Stimulated activated CD4-positive, alpha-beta T cell treated with anti-CD3 and anti-CD28 coated beads, TNF-alpha, amount 100 ng/mL, for 1 hour (primary cell): ENCODE data around the gene CALCOCO2.

Experiments used
- DNase-seq, 3 donors: peaks; one replicate each; pipeline ENCODE4 v3.0.0-alpha.2; 2020; ENCODE audit warnings: low read depth in 3 of 3, low spot score in 1 of 3

The CALCOCO2 gene

DNA sequence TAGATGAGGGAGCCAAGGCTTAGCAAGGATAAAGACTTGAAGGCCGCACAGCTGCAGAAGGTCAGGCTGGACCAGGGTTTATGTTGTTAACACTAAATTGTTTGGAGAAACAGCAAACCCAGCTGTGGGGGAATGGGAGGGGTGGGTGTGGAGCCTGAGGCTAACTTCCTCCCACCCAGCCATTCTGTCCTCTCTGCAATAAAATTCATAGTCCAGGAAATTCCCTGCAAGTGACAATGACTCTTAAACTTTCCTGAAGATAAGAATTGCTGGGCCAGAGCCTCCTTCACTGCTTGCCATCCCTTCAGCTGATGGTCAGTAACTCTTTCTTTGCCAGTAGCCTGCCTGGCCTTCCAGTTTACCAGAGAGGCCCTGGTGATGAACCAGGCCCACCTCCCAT is 42.4 kb downstream of the CALCOCO2 start:
- no peak for DNase-seq

DNA sequence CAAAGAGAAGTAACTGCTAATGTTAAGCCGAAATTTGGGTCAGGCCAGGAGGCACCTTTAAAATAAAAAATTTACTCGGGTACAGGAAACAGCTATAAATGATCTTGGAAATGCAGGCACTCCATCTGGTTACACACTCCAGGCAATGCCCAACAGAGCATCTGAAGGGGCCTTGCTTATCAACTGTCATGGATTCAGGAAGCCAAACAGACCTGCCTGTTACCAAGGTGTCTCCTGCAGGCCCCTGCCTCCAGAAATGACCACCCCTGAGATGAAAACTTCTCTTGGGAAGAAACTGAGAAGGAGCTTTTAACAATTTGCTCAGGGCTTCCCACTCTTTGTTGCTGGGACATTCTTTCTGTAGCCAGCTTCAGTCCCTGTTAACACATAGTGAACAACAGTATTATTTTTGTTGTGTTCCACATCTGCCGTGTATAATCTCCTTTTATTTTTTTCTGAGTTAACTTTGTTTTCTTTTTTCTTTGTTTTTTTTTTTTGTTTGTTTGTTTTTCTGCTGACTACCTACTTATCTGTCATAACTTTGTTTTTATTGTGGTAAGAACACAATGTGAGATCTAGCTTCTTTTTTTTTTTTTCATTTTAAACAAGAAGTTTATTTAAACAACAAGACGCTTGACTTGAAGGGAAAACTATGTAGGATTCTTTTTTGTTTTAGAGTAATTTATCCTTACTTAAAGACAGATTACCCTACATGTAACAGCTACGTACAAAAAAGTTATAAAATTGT is 43.0 kb downstream of the CALCOCO2 start:
- no peak for DNase-seq

DNA sequence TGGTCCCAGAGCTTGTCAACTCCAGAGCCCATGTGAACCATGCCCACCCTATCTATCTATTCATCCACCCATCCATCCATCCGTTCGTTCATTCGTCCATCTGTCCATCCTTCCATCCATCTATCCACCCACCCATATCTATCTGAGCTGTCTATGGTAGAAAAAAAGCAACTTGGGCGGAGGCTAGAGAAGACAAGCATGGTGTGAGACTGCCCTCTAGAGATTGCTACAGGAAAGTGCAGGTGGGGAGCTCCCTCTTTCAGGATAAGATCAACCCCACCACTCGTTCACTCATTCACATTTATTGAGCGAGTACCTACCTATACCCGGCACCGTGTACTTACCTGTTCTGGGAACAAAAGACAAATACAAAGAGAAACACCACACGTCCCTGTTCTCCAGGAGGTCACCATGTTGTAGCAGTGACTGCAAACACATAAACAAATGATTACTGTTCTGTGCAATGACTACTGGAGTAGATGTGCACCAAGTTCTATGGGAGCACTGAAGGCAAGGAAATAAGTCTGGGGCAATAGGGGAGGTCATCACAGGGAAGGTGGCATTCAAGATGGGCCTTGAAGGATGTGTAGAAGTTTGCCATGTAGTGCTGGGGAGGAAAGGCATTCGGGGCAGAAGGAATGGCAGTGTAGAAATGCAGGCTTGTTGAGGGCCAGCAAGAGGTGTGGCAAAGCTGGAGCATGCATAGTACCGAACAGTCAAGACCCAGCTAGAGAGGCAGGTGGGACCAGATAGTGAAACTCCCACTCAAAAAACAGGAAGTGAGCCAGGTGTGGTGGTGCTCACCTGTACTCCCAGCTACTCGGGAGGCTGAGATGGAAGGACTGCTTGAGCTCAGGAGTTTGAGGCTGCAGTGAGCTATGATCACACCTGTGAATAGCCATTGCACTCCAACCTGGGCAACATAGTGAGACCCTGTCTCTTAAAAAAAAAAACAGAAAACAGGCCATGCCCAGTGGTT is 48.4 kb downstream of the CALCOCO2 start:
- DNase-seq, result peak in 2 of 3 donors; percentile 7 to 33

DNA sequence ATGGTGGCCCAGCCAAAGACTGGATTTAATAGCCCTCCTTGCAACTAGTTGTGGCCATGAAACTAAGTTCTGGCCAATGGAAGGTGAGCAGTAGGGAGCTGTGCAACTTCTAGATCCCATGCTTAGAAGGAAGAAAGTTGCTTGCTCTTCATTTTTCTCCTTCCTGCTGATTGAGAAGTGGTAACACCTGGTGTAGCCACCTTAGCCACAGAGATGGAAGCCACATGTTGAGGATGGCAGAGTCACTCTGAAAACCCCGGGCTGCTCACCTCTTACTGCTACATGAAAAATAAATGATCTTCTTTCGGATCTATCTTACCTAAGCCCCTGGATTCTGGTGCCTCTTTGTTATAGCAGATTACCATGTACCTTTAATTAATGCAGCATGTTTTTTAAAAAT is 51.4 kb downstream of the CALCOCO2 start:
- no peak for DNase-seq

DNA sequence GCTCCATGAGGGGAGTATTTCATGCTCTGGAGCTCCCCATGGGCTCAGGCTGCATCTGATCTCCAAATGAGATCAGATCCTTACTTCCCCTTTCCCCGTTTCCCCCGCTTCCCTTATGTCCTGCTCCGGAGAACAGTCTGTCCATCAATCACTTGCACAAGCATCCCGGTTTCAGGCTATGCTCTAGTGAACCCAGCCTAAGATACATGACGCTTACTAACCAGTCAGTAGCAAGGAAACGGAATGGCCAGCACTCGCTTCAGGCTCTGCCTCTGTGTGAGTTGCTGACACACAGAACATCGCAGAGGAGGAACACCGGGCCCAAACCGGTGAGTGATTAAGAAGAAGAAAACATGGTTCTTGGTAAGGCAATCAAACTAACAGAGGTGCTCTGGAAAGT is 52.3 kb downstream of the CALCOCO2 start:
- DNase-seq, result no peak

DNA sequence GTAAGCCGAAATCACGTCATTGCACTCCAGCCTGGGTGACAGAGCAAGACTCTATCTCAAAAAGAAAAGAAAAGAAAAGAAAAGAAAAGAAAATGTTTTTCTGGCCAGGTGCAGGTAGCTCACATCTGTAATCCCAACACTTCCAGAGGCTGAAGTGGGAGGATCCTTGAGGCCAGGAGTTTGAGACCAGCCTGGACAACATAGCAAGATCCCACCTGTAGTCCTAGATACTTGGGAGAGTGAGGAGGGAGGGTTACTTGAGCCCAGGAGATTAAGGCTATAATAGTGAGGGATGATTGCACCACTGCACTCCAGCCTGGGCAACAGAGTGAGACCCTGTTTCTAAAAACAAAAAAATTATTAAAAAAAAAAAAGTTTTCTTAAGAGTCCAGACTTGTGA is 59.3 kb downstream of the CALCOCO2 start:
- DNase-seq, result no peak

DNA sequence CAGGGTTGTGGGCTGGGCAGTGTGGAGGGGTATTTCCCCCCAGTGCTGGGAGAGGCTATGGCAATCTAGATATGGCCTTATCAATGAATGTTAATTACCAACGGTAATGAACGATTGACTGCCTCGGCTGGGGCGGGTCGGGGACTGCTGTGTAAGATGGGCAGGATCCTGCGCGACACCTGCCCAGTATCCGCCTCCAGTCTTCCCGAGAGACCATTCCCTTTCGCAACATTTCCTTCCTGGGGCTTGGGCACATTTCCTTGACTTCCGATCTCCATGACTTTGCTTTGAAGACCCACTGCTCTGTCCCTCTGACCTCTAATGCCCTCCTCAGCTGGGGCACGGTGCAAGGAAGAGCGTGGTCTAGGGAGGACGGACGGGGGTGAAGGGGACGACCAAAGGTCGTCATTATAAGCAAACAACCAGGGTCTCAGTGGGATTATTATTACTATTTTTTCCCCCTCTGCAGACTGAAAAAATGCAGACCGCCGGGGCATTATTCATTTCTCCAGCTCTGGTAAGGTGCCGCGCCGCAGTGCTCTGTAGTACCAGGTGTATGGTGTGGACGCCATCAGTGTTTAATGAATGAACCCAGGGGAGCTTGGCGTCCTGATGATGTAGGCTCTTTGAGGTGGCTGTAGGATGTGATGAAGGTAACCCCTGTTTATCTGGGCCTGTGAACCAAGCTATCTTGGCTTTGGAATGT is 62.3 kb downstream of the CALCOCO2 start:
- DNase-seq, result no peak

DNA sequence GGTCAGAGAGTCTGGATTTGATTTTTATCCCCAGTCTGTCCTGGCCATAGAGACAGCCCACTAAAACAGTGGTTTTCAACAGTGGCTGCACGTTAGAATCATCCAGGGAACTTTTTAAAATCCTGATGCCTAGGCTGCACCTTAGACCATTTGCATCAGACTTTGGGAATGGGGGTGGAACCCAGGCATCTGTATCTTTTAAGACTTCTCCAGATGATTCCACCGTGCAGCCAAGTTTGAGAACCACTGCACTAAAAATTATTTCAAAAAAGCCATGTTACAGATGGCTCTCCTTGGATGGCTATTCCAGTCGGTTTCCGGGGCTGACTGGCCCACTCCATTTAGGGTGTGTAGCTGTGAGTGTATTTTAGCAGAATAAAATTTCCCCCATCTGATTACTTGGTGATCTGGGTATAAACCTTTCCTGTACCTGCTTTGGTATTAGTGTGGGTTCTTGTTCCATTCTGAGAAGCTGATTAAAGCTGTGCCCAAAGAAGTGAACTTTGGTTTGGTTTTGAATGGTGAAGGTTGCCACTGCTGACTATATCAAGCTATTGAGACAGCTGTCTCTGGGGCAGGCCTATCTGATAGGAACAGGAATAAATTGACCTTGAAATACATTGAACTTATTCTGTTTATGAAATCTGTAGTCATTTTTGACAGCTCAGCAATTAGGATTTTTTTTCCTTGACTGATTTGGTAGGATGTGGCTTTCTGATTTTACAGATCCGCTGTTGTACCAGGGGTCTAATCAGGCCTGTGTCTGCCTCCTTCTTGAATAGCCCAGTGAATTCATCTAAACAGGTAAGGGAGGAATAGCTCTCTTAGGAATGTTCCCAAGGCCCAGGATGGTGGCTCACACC is 63.0 kb downstream of the CALCOCO2 start:
- DNase-seq, result no peak

DNA sequence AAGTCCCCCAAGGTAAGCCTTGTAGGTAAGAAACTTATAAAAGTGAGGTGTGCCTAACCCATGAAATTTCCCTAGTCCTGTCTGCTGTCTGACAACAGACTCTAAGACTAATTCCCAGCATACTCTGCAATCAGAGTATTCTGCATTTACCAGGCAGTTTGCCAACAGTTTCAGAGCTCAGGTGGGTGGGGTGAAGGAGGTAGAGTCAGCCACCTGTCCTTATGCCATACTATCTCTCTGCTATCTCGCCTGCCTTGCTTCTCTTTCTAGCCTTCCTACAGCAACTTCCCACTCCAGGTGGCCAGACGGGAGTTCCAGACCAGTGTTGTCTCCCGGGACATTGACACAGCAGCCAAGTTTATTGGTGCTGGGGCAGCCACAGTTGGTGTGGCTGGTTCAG is 64.1 kb downstream of the CALCOCO2 start:
- no peak for DNase-seq

DNA sequence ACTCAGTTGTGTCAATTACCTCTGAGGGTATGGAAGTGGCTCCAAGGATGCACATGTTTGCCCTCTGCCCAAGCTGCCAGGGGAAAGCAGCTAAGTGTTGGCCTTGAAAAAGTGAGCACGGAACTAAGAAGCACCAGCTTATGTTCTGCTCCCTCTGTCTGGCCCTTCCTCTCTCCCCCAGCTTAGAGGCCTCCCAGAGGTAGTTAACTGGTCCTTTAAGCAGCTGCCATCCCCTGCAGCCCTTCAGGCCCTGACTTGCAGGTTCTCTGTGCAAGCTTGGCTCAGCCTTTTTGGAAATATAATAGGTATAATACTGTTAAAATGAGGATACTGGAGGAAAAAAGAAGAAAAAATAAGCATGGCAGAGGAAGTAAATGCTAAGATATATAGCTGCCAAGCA is 70.4 kb downstream of the CALCOCO2 start:
- DNase-seq, result no peak

DNA sequence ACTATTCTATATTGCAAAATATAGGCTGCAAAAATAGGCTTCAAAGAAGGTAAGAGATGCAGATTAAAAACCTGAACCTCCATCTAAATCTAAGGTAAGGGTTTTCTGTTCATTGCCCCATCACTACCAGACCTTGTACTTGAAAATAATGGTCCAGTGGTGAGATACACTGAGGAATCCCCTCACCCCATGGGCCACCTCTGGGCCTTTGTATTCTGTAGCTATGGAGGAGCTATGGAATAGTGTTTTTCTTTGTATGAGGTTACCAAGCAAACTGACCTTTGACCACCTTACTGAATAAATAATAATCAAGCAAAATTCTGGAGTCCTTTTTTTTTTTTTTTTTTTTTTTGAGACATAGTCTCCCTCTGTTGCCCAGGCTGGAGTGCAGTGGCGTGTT is 72.6 kb downstream of the CALCOCO2 start:
- no peak for DNase-seq

DNA sequence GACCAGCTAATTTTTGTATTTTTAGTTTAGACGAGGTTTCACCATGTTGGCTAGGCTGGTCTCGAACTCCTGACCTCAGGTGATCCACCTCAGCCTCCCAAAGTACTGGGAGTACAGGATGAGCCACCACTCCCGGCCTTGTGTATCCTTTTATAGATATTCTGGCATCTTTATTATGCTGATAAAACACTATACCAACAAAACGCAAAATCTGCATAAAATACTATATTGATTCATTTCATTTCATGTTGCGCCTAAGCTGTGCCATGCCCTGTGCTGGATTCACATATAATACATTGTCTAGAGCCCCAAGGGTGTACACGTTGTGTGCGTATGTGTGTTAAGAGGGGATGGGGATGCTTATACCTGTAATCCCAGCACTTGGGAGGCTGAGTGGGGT is 73.6 kb downstream of the CALCOCO2 start:
- no peak for DNase-seq

DNA sequence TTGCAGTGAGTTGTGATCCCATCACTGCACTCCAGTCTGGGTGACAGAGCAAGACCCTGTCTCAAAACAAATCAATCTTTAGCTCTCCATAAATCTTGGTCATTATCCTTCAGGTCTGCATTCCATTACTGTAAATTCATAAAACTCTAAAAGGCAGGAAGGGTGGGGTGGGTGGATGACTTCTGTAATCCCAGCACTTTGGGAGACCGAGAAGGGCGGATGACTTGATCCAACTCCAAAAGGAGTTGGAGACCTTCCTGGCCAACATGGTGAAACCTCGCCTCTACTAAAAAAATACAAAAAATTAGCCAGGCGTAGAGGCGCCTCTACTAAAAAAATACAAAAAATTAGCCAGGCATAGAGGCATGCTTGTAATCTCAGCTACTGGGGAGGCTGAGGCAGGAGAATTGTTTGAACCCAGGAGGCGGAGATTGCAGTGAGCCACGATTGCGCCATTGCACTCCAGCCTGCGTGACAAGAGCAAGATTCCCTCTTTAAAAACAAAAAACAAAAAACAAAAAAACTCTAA is 75.2 kb downstream of the CALCOCO2 start:
- no peak for DNase-seq

DNA sequence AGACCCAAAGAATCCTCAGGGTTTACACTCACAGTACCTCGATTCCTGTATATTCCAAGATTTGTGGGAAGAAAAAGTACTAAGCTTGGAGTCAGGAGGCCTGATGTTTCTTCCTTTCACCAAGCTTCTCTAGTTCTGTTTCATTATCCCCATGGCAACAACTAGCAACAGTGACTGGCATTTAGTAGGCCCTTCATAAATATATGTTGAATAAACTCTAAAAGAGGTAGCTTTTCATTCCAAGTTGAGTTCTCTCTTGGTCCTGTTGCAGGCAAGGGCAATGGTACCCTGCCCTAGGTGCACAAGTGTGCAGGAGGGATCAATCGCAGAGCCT is 76.8 kb downstream of the CALCOCO2 start:
- no peak for DNase-seq

DNA sequence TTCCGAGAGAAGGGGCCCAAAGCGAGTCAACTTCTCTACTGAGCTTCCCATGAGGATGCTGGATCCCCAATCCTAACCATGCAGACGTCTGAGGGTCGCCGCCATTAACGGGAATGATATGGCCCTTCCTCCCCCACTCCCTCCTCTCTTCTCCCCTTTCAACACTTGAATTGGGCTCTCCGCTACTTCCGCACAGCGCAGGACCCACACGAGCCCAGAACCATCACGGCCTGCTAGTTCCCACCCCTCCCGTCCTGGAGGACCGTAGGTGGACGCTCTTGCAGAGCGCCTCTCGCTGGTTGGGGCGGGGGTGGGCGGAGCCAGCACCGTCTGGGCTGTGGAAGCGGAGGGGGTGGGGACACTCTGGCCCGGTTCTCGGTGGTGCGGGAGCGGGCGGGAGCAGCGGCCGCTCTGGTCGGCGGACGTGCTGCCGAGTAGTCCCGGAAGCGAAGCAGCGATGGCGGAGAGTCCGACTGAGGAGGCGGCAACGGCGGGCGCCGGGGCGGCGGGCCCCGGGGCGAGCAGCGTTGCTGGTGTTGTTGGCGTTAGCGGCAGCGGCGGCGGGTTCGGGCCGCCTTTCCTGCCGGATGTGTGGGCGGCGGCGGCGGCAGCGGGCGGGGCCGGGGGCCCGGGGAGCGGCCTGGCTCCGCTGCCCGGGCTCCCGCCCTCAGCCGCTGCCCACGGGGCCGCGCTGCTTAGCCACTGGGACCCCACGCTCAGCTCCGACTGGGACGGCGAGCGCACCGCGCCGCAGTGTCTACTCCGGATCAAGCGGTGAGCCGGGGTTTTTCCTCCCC is 77.4 kb downstream of the CALCOCO2 start, which contains the start of gene UBE2Z:
TSS of gene UBE2Z (plus strand) at position 361 of the 797 bp plus-strand sequence. CDS start at position 458, 97 bp downstream.
- DNase-seq, result peak; percentile 74 to 82 (median 81)

DNA sequence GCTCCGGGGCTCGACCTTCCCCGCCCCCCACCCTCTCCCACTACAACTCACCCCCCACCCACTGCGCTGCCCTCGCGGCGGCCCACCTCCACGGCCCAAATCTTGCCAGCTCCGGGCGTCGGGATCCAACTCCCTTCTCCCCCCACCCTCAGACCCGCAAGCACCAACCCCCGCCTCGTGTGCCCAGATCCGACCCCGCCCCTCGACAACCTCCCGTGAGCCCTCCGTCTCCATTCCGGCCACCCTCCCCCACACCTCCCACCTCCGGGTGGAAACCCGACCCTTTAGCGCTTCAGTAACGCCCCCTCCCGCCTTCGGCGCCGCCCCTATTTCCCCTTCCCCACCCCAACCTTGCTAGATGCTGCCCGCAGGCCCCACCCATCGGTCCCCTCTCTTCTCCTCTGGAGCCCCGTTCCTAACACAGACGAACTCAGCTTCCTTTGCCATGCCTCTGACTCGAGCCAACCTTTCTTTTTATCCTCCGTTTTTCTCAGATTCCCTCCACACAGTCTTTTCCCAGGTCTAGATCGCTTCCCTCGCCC is 78.1 kb downstream of the CALCOCO2 start:
- peak; percentile 58 to 91 (median 68) for DNase-seq

DNA sequence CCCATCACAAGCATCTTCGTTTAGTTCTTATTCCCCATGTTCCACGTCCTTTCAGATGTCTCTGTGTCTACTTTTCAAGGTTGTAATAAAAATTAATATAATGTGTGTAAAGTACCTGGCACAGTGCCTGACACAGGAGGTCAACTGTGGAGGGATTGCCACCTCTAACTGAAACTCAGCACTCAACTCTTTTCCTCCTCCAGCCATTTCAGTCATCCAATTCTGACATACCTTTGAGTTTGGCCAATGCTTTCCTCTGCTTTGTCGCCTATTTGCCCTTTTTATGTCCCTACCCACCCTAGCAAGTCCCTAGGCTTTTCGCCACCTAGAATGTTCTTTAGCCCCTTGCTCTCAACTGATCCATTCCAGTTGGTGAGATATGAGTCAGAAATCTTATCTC is 78.9 kb downstream of the CALCOCO2 start:
- DNase-seq, result no peak

DNA sequence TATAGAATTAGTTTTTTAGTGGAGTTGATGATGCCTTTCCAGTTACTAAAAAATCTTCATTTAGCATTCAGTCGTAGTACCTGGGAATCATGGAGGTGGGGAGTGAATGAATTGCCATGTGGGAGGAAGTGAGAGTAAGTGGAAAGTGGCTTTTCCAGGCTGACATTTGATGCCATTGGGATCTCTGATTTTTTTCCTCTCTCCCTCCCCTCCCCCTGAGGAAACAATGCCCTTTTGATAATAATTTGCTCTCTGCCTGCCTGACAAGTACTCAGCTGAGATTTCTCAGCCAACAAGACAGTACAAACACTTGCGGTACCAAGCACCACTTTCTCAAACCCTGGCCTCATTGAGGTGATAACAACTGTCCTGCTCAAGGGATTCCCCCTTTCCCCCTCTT is 79.5 kb downstream of the CALCOCO2 start:
- DNase-seq, result no peak

DNA sequence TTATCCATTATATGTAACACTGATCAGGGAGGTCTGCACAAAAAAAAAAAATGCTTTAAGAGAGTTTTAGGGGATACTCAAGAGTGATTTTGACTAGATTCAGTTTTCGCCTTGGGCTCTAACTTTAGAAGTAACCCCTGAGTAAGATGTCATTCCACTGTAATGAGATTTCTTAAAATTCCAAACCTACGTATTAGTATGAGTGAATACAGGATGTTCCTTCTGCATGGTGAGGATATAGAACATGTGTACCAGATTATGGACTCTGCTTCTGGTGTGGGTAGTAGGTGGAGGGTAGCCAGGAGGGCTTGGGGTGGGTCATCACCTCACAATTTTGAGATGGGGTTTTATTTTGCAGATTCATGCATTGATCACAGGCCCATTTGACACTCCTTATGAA is 81.6 kb downstream of the CALCOCO2 start:
- DNase-seq, result no peak
